ENCODE data around the gene SPATA24. TPM values are rescaled to one million over a fixed set of nuclear protein-coding genes. Genes with fewer than 3 reads are reported as not detected.
"Not testable (repeated sequence)": the region's sequence is repeated elsewhere in the genome, so short reads cannot be mapped to it uniquely, and the experiment has no call there.

The SPATA24 gene
- polyA plus RNA-seq, 3 donors, result 1.6 to 3.5 (median 3.2) TPM

- no peaks in the 10 kb centered on the region for H3K27me3 Mint-ChIP-seq (ENCODE audit: low read depth in 3 of 3)
- no peak overlapping the region for H3K4me3 Mint-ChIP-seq
- DNase-seq, result no peak
- peaks cover 17 to 46% of the 10 kb centered on the region in 2 donors for H3K36me3 Mint-ChIP-seq
- no peak for TF ChIP-seq CTCF (IDR thresholded peaks at IDR 0.05)
- Histone ChIP-seq H2AFZ (ENCODE audit: insufficient read depth, low read depth, low read length, poor library complexity, severe bottlenecking) (no peak overlapping the region), H3K36me3 (replicated peaks in 1 of 2; ENCODE audit: control insufficient read depth in 1 of 2, insufficient read depth in 2 of 2, low read length in 2 of 2) (peaks cover 7 to 43% of the 10 kb centered on the region in 2 donors), H3K79me2 (ENCODE audit: insufficient read depth, low read length) (peaks cover 96% of the 10 kb centered on the region), H3K9me3 (replicated peaks in 1 of 2; ENCODE audit: control insufficient read depth in 1 of 2, insufficient read depth in 1 of 2, low read length in 2 of 2) (no peaks in the 10 kb centered on the region), H3K4me2 (replicated peaks; ENCODE audit: extremely low read depth, low read length, poor library complexity, severe bottlenecking) (no peak overlapping the region), H3K4me3 (replicated peaks in 1 of 3; ENCODE audit: low read depth in 2 of 3, low read length in 3 of 3) (no peak overlapping the region), H3K27ac (ENCODE audit: low read depth in 1 of 2, low read length in 2 of 2) (no peak overlapping the region), H3K4me1 (ENCODE audit: control insufficient read depth in 1 of 2, insufficient read depth in 2 of 2, low read length in 2 of 2) (no peaks in the 10 kb centered on the region), H3K9ac (ENCODE audit: insufficient read depth, low read length, poor library complexity, severe bottlenecking) (no peak overlapping the region), H3K27me3 (ENCODE audit: control insufficient read depth in 2 of 2, insufficient read depth in 2 of 2, low read length in 2 of 2) (no peaks in the 10 kb centered on the region), H4K20me1 (ENCODE audit: insufficient read depth, low read length) (peaks cover 100% of the 10 kb centered on the region)
- intact Hi-C loops (cut with micrococcal nuclease), result no loop called here
- H3K27ac Mint-ChIP-seq, result no peak overlapping the region
- no peaks in the 10 kb centered on the region for H3K4me1 Mint-ChIP-seq
- H3K9me3 Mint-ChIP-seq, result peaks cover 0 to 3% (median 0%) of the 10 kb centered on the region in 7 donors
These were observed 45.8 kb downstream of the SPATA24 start for GRCh38 chr5:139358064-139358463.

DNA sequence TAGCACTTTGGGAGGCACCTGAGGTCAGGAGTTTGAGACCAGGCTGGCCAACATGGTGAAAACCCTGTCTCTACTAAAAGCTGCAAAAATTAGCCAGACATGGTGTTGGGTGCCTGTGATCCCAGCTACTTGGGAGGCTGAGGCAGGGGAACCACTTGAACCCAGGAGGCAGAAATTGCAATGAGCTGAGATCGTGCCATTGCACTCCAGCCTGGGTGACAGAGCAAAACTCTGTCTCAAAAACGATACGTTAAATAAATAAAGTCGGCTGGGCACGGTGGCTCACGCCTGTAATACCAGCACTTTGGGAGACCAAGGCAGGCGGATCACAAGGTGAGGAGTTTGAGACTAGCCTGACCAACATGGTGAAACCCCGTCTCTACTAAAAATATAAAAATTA lies 48.0 kb downstream of the SPATA24 start:
- H3K9me3 ChIP-seq (replicated peaks in 1 of 2; ENCODE audit: control insufficient read depth in 1 of 2, insufficient read depth in 1 of 2, low read length in 2 of 2); H3K27me3 Mint-ChIP-seq (ENCODE audit: low read depth in 3 of 3); H3K9ac ChIP-seq (ENCODE audit: insufficient read depth, low read length, poor library complexity, severe bottlenecking); H3K27ac ChIP-seq (ENCODE audit: low read depth in 1 of 2, low read length in 2 of 2); H3K4me3 Mint-ChIP-seq; intact Hi-C loops (cut with micrococcal nuclease); H2AFZ ChIP-seq (ENCODE audit: insufficient read depth, low read depth, low read length, poor library complexity, severe bottlenecking); H3K4me1 ChIP-seq (ENCODE audit: control insufficient read depth in 1 of 2, insufficient read depth in 2 of 2, low read length in 2 of 2); DNase-seq; H3K27ac Mint-ChIP-seq; H3K4me2 ChIP-seq (replicated peaks; ENCODE audit: extremely low read depth, low read length, poor library complexity, severe bottlenecking); H3K27me3 ChIP-seq (ENCODE audit: control insufficient read depth in 2 of 2, insufficient read depth in 2 of 2, low read length in 2 of 2); H3K9me3 Mint-ChIP-seq; H3K4me3 ChIP-seq (replicated peaks in 1 of 3; ENCODE audit: low read depth in 2 of 3, low read length in 3 of 3); H3K4me1 Mint-ChIP-seq: not testable (repeated sequence)
- Histone ChIP-seq H4K20me1 (ENCODE audit: insufficient read depth, low read length) (peaks cover 100% of the 10 kb centered on the region), H3K79me2 (ENCODE audit: insufficient read depth, low read length) (peaks cover 100% of the 10 kb centered on the region), H3K36me3 (replicated peaks in 1 of 2; ENCODE audit: control insufficient read depth in 1 of 2, insufficient read depth in 2 of 2, low read length in 2 of 2) (peaks cover 4 to 47% of the 10 kb centered on the region in 2 donors)
- H3K36me3 Mint-ChIP-seq, result peaks cover 19 to 48% of the 10 kb centered on the region in 2 donors
- WGBS (ENCODE audit: insufficient coverage), result 97% methylated on average over 6 of the region's 8 CpGs

Measured in CD14-positive monocyte (primary cell).